Neural cell (in vitro differentiated cells): ENCODE measurements around the gene PARP15.

Source experiments
- EZH2 ChIP-seq: fragments of 200-600, 300-800 bp; shearing (Covaris generic), sonication (generic); IDR thresholded peaks from 2 replicates; pipeline ENCODE4 v1.6.1; 2014; ENCODE audit warnings: antibody characterized with exemption, low read length, borderline replicate concordance, mild to moderate bottlenecking; ENCODE audit not compliant: insufficient read depth, poor library complexity, severe bottlenecking
- POLR2AphosphoS5 ChIP-seq: IDR thresholded peaks from 2 replicates; pipeline ENCODE4 v1.6.1; 2012
- RAD21 ChIP-seq: fragments of 450-650 bp; conservative IDR thresholded peaks from 2 replicates; pipeline ENCODE4 v1.6.1; 2014; ENCODE audit warnings: antibody characterized with exemption, mild to moderate bottlenecking, moderate library complexity
- SMC3 ChIP-seq: fragments of 450-650 bp; conservative IDR thresholded peaks from 2 replicates; pipeline ENCODE4 v1.6.1; 2014; ENCODE audit warnings: antibody characterized with exemption, mild to moderate bottlenecking, moderate library complexity; ENCODE audit not compliant: poor library complexity
- TF ChIP-seq, protein P1 (sequence below): fragments of 450-650 bp; IDR thresholded peaks from 2 replicates; pipeline ENCODE4 v1.5.1; 2014; ENCODE audit warnings: antibody characterized with exemption, mild to moderate bottlenecking, moderate library complexity; ENCODE audit not compliant: poor library complexity, severe bottlenecking
- TF ChIP-seq, protein P2 (sequence below): IDR thresholded peaks from 2 replicates; pipeline ENCODE4 v1.6.1; 2012; ENCODE audit warnings: borderline replicate concordance

DNA sequence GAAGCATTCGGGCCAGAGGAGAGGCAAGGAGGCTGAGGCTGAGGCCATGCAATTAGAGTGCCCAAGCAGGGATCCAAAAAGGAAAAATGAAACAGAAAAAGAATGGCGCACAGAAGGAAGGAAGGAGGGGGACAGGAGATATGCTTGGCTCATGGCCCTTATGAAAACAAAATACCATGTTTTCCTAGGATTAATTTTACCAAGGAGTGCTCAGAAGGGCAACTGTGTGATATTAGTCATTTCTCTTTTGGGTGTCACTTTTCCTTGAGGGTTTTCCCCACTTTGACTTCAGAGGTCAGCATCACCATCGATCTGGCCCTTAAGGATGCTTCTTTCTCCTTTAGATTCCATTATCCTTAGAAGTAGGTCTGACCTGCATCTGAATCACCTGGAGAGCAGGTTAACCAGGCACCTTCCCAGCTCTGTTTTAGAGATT, 104.5 kb downstream of the PARP15 start:
- TF ChIP-seq RAD21 (no peak), POLR2AphosphoS5 (no peak), EZH2 (no peak), SMC3 (no peak)
- TF ChIP-seq, protein P1, sequence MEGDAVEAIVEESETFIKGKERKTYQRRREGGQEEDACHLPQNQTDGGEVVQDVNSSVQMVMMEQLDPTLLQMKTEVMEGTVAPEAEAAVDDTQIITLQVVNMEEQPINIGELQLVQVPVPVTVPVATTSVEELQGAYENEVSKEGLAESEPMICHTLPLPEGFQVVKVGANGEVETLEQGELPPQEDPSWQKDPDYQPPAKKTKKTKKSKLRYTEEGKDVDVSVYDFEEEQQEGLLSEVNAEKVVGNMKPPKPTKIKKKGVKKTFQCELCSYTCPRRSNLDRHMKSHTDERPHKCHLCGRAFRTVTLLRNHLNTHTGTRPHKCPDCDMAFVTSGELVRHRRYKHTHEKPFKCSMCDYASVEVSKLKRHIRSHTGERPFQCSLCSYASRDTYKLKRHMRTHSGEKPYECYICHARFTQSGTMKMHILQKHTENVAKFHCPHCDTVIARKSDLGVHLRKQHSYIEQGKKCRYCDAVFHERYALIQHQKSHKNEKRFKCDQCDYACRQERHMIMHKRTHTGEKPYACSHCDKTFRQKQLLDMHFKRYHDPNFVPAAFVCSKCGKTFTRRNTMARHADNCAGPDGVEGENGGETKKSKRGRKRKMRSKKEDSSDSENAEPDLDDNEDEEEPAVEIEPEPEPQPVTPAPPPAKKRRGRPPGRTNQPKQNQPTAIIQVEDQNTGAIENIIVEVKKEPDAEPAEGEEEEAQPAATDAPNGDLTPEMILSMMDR, result no peak
- TF ChIP-seq, protein P2, sequence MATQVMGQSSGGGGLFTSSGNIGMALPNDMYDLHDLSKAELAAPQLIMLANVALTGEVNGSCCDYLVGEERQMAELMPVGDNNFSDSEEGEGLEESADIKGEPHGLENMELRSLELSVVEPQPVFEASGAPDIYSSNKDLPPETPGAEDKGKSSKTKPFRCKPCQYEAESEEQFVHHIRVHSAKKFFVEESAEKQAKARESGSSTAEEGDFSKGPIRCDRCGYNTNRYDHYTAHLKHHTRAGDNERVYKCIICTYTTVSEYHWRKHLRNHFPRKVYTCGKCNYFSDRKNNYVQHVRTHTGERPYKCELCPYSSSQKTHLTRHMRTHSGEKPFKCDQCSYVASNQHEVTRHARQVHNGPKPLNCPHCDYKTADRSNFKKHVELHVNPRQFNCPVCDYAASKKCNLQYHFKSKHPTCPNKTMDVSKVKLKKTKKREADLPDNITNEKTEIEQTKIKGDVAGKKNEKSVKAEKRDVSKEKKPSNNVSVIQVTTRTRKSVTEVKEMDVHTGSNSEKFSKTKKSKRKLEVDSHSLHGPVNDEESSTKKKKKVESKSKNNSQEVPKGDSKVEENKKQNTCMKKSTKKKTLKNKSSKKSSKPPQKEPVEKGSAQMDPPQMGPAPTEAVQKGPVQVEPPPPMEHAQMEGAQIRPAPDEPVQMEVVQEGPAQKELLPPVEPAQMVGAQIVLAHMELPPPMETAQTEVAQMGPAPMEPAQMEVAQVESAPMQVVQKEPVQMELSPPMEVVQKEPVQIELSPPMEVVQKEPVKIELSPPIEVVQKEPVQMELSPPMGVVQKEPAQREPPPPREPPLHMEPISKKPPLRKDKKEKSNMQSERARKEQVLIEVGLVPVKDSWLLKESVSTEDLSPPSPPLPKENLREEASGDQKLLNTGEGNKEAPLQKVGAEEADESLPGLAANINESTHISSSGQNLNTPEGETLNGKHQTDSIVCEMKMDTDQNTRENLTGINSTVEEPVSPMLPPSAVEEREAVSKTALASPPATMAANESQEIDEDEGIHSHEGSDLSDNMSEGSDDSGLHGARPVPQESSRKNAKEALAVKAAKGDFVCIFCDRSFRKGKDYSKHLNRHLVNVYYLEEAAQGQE, result no peak
